Astrocyte (in vitro differentiated cells and primary cell): ENCODE measurements around the gene PIP. TPM values are rescaled to one million over a fixed set of nuclear protein-coding genes. Genes with fewer than 3 reads are reported as not detected.

Experiments used
- DNase-seq: peaks from one replicate; pipeline ENCODE4 v3.0.0-alpha.2; 2010; ENCODE audit warnings: low read depth
- FAIRE-seq: peaks from 2 replicates; lab custom pipeline; 2011; peaks lifted over from hg19 to GRCh38; lab: Jason Lieb, UNC
- H2AFZ ChIP-seq: 2 replicates; pipeline ENCODE4 v1.6.0; 2012; ENCODE audit warnings: low read depth, low read length, inconsistent platforms
- H3K27ac ChIP-seq: 2 replicates; pipeline ENCODE4 v1.5.1; 2011; ENCODE audit warnings: low read depth, low read length, inconsistent platforms
- H3K27me3 ChIP-seq: 2 replicates; pipeline ENCODE4 v1.6.0; 2011; ENCODE audit warnings: low read length, inconsistent platforms; ENCODE audit not compliant: insufficient read depth
- H3K36me3 ChIP-seq: 2 replicates; pipeline ENCODE4 v1.5.1; 2011; ENCODE audit warnings: low read length, inconsistent platforms; ENCODE audit not compliant: insufficient read depth
- H3K4me1 ChIP-seq: 2 replicates; pipeline ENCODE4 v1.5.1; 2011; ENCODE audit warnings: low read length, inconsistent platforms; ENCODE audit not compliant: insufficient read depth
- H3K4me2 ChIP-seq: 2 replicates; pipeline ENCODE4 v1.6.0; 2012; ENCODE audit warnings: low read length, inconsistent platforms
- H3K4me3 ChIP-seq: 2 replicates; pipeline ENCODE4 v1.5.1; 2011; ENCODE audit warnings: low read depth, mild to moderate bottlenecking, low read length, inconsistent platforms; ENCODE audit not compliant: insufficient read depth
- H3K79me2 ChIP-seq: 2 replicates; pipeline ENCODE4 v1.6.0; 2012; ENCODE audit warnings: mild to moderate bottlenecking, low read length, inconsistent platforms; ENCODE audit not compliant: insufficient read depth
- H3K9ac ChIP-seq: 2 replicates; pipeline ENCODE4 v1.6.0; 2012; ENCODE audit warnings: mild to moderate bottlenecking, low read length, inconsistent platforms
- H3K9me3 ChIP-seq: 2 replicates; pipeline ENCODE4 v1.5.1; 2012; ENCODE audit warnings: low read depth, mild to moderate bottlenecking, low read length, inconsistent platforms; ENCODE audit not compliant: insufficient read depth
- H4K20me1 ChIP-seq: 2 replicates; pipeline ENCODE4 v1.6.0; 2012; ENCODE audit warnings: low read length, inconsistent platforms; ENCODE audit not compliant: insufficient read depth
- H3K27ac Mint-ChIP-seq: one replicate; pipeline ENCODE4 v1.8.0; 2021; ENCODE audit warnings: mild to moderate bottlenecking, mixed read lengths; ENCODE audit not compliant: unreplicated experiment
- H3K27me3 Mint-ChIP-seq: one replicate; pipeline ENCODE4 v1.8.0; 2021; ENCODE audit warnings: low read depth, mixed read lengths; ENCODE audit not compliant: unreplicated experiment
- H3K36me3 Mint-ChIP-seq: one replicate; pipeline ENCODE4 v1.8.0; 2021; ENCODE audit warnings: low read depth, mixed read lengths; ENCODE audit not compliant: unreplicated experiment
- H3K4me1 Mint-ChIP-seq: one replicate; pipeline ENCODE4 v1.8.0; 2021; ENCODE audit warnings: low read depth, mixed read lengths; ENCODE audit not compliant: unreplicated experiment
- H3K4me3 Mint-ChIP-seq: one replicate; pipeline ENCODE4 v1.8.0; 2021; ENCODE audit warnings: mild to moderate bottlenecking, moderate library complexity, mixed read lengths; ENCODE audit not compliant: unreplicated experiment
- H3K9me3 Mint-ChIP-seq: one replicate; pipeline ENCODE4 v1.8.0; 2021; ENCODE audit warnings: mild to moderate bottlenecking, mixed read lengths; ENCODE audit not compliant: unreplicated experiment
- EZH2 ChIP-seq: IDR thresholded peaks from 2 replicates; pipeline ENCODE4 v1.6.1; 2012; ENCODE audit warnings: mild to moderate bottlenecking, low read length, inconsistent platforms; ENCODE audit not compliant: insufficient read depth
- total RNA-seq: library from RNA; stranded (reverse); gene quantifications from 2 replicates; pipeline ENCODE4 v1.2.1, GENCODE V29; 2021
- TF ChIP-seq, protein P1 (sequence below): IDR thresholded peaks from 2 replicates; pipeline ENCODE4 v1.5.1; 2011; ENCODE audit warnings: low read depth, mild to moderate bottlenecking, inconsistent platforms, low read length, moderate library complexity; ENCODE audit not compliant: insufficient read depth

The PIP gene
- total RNA-seq, 1 donor from 2014 or later = not detected

DNA sequence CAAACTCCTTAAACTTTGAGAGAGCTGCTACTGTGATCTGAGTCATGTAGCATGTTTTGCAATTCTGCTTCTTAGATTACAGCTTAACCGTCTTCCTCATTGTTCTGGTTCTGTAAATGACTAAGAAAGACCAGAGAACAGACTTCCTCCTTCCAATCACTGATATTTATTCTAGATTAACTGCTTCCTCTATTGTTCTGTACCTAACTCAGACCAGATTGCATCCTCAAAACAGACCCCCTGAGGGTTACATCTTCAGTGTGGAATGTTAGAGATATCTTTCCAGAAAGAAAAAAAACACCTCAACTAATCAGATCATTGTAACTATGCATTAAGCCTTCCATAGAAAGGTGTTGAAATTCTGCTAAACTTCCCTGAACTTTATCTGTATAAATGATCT is 5.7 kb upstream of the PIP start:
- TF ChIP-seq, protein P1, sequence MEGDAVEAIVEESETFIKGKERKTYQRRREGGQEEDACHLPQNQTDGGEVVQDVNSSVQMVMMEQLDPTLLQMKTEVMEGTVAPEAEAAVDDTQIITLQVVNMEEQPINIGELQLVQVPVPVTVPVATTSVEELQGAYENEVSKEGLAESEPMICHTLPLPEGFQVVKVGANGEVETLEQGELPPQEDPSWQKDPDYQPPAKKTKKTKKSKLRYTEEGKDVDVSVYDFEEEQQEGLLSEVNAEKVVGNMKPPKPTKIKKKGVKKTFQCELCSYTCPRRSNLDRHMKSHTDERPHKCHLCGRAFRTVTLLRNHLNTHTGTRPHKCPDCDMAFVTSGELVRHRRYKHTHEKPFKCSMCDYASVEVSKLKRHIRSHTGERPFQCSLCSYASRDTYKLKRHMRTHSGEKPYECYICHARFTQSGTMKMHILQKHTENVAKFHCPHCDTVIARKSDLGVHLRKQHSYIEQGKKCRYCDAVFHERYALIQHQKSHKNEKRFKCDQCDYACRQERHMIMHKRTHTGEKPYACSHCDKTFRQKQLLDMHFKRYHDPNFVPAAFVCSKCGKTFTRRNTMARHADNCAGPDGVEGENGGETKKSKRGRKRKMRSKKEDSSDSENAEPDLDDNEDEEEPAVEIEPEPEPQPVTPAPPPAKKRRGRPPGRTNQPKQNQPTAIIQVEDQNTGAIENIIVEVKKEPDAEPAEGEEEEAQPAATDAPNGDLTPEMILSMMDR = no peak
- TF ChIP-seq EZH2 = no peak
- no peaks in the 10 kb centered on the region for H3K4me1 ChIP-seq
- H3K27me3 ChIP-seq = no peaks in the 10 kb centered on the region
- H3K4me3 Mint-ChIP-seq = no peak overlapping the region
- no peaks in the 10 kb centered on the region for H4K20me1 ChIP-seq
- H3K4me2 ChIP-seq = no peak overlapping the region
- no peak overlapping the region for H2AFZ ChIP-seq
- H3K36me3 Mint-ChIP-seq = no peaks in the 10 kb centered on the region
- H3K9me3 ChIP-seq = no peaks in the 10 kb centered on the region
- no peak for FAIRE-seq
- H3K36me3 ChIP-seq = no peaks in the 10 kb centered on the region
- no peak overlapping the region for H3K27ac ChIP-seq
- no peak overlapping the region for H3K27ac Mint-ChIP-seq
- H3K9ac ChIP-seq = no peak overlapping the region
- H3K79me2 ChIP-seq = no peaks in the 10 kb centered on the region
- peaks cover 10% of the 10 kb centered on the region for H3K9me3 Mint-ChIP-seq
- no peaks in the 10 kb centered on the region for H3K27me3 Mint-ChIP-seq
- peaks cover 9% of the 10 kb centered on the region for H3K4me1 Mint-ChIP-seq
- H3K4me3 ChIP-seq = no peak overlapping the region
- DNase-seq = no peak

- Mint-ChIP-seq H3K9me3 (peaks cover 2% of the 10 kb centered on the region), H3K4me3 (no peak overlapping the region), H3K27ac (no peak overlapping the region), H3K36me3 (no peaks in the 10 kb centered on the region), H3K4me1 (peaks cover 9% of the 10 kb centered on the region), H3K27me3 (peaks cover 4% of the 10 kb centered on the region)
- Histone ChIP-seq H4K20me1 (no peaks in the 10 kb centered on the region), H3K4me3 (no peak overlapping the region), H3K27ac (no peak overlapping the region), H3K9me3 (no peaks in the 10 kb centered on the region), H2AFZ (no peak overlapping the region), H3K36me3 (no peaks in the 10 kb centered on the region), H3K4me1 (no peaks in the 10 kb centered on the region), H3K9ac (no peak overlapping the region), H3K27me3 (no peaks in the 10 kb centered on the region), H3K79me2 (no peaks in the 10 kb centered on the region), H3K4me2 (no peak overlapping the region)
- TF ChIP-seq, protein P1 = no peak
- TF ChIP-seq EZH2 = no peak
- FAIRE-seq (no peak), DNase-seq (no peak)
These were observed 2.8 kb upstream of the PIP start for GRCh38 chr7:143129051-143129450.

DNA sequence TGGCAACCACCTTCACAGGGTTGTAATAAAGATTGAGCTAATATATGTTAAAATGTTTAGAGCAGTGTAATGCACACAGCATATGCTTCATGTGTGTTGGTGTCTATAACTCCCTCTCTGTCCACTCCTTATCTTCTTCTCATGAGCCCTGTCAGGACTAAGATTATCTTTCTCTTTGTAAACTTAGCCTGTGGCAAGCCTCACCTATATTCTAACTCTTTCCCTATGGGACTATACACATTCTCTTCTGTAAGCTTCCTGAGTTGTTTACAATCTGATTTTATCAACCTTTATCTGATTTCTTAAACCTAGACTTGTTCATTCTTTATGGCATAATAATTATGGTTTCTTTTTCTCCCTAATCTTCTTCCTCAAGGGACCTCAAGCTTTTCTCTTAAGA is 2.4 kb upstream of the PIP start:
- Histone ChIP-seq H3K4me1 (no peaks in the 10 kb centered on the region), H4K20me1 (no peaks in the 10 kb centered on the region), H3K27ac (no peak overlapping the region), H3K36me3 (no peaks in the 10 kb centered on the region), H3K4me3 (no peak overlapping the region), H3K9ac (no peak overlapping the region), H3K79me2 (no peaks in the 10 kb centered on the region), H3K4me2 (no peak overlapping the region), H3K9me3 (no peaks in the 10 kb centered on the region), H2AFZ (no peak overlapping the region), H3K27me3 (no peaks in the 10 kb centered on the region)
- Mint-ChIP-seq H3K4me3 (no peak overlapping the region), H3K36me3 (no peaks in the 10 kb centered on the region), H3K27me3 (peaks cover 4% of the 10 kb centered on the region), H3K27ac (no peak overlapping the region), H3K4me1 (peaks cover 9% of the 10 kb centered on the region), H3K9me3 (peaks cover under 1% of the 10 kb centered on the region)
- no peak for TF ChIP-seq EZH2
- TF ChIP-seq, protein P1 = no peak
- FAIRE-seq (no peak), DNase-seq (no peak)
